Hepatocyte (in vitro differentiated cells): Measurements from ENCODE around the gene TBC1D17. TPM values are rescaled to one million over a fixed set of nuclear protein-coding genes. Genes with fewer than 3 reads are reported as not detected.

Source experiments
- DNase-seq: peaks from one replicate; pipeline ENCODE4 v3.0.0-alpha.2; 2016; ENCODE audit warnings: low spot score
- H2AFZ ChIP-seq: fragments of 200-600 bp; sonication (generic); 2 replicates; pipeline ENCODE4 v1.6.0; 2016; ENCODE audit warnings: antibody characterized with exemption, mild to moderate bottlenecking
- H3K27ac ChIP-seq: fragments of 200-600 bp; sonication (generic); 2 replicates; pipeline ENCODE4 v1.5.1; 2016; ENCODE audit warnings: mild to moderate bottlenecking
- H3K27me3 ChIP-seq: fragments of 200-600 bp; sonication (generic); 2 replicates; pipeline ENCODE4 v1.6.1; 2016
- H3K36me3 ChIP-seq: fragments of 200-600 bp; sonication (generic); replicated peaks from 2 replicates; pipeline ENCODE4 v1.5.1; 2016; ENCODE audit warnings: low read depth; ENCODE audit not compliant: insufficient read depth
- H3K4me1 ChIP-seq: fragments of 200-600 bp; sonication (generic); 2 replicates; pipeline ENCODE4 v1.5.1; 2016; ENCODE audit warnings: mild to moderate bottlenecking, moderate library complexity; ENCODE audit not compliant: insufficient read depth
- H3K4me2 ChIP-seq: fragments of 200-600 bp; sonication (generic); 2 replicates; pipeline ENCODE4 v1.6.0; 2016
- H3K4me3 ChIP-seq: fragments of 200-600 bp; sonication (generic); 2 replicates; pipeline ENCODE4 v1.5.1; 2016; ENCODE audit warnings: mild to moderate bottlenecking
- H3K79me2 ChIP-seq: fragments of 200-600 bp; sonication (generic); 2 replicates; pipeline ENCODE4 v1.6.0; 2017; ENCODE audit warnings: mild to moderate bottlenecking
- H3K9me2 ChIP-seq: fragments of 200-600 bp; sonication (generic); replicated peaks from 2 replicates; pipeline ENCODE4 v1.6.0; 2017; ENCODE audit warnings: mild to moderate bottlenecking; ENCODE audit not compliant: insufficient read depth
- H3K9me3 ChIP-seq: fragments of 200-600 bp; sonication (generic); 2 replicates; pipeline ENCODE4 v1.5.1; 2016; ENCODE audit warnings: low read depth, mild to moderate bottlenecking
- H4K20me1 ChIP-seq: fragments of 200-600 bp; sonication (generic); 2 replicates; pipeline ENCODE4 v1.6.0; 2016; ENCODE audit warnings: mild to moderate bottlenecking; ENCODE audit not compliant: insufficient read depth, poor library complexity, severe bottlenecking
- EZH2 ChIP-seq: fragments of 200-600 bp; sonication (generic); IDR thresholded peaks from 2 replicates; pipeline ENCODE4 v1.6.1; 2016; ENCODE audit warnings: antibody characterized with exemption, mild to moderate bottlenecking, borderline replicate concordance
- EZH2phosphoT487 ChIP-seq: fragments of 200-600 bp; sonication (generic); IDR thresholded peaks from one replicate; pipeline ENCODE4 v1.6.1; 2018; ENCODE audit warnings: antibody characterized with exemption, mild to moderate bottlenecking, low read depth, moderate library complexity; ENCODE audit not compliant: unreplicated experiment, severe bottlenecking
- WGBS: methylation state at CpG from one replicate; pipeline ENCODE4 v1.1.6; 2016; ENCODE audit warnings: low lambda C conversion rate; ENCODE audit errors: missing lambda C conversion rate; 5-methylcytosine and 5-hydroxymethylcytosine counted together
- polyA plus RNA-seq: library from polyadenylated mRNA; unstranded; fragments of >200 nt; fragmentation: Nextera tagmentation; extraction: Ambion mirVana; gene quantifications from 2 replicates; pipeline ENCODE4 v1.2.1, GENCODE V29; 2016
- total RNA-seq: library from RNA; depleted of rRNA; stranded (reverse); fragments of >200 nt; gene quantifications from 2 replicates; pipeline ENCODE4 v1.2.3, GENCODE V29; 2014
- TF ChIP-seq, protein P1 (sequence below): fragments of 200-600 bp; sonication (generic); IDR thresholded peaks from 2 replicates; pipeline ENCODE4 v1.5.1; 2016; ENCODE audit warnings: antibody characterized with exemption, mild to moderate bottlenecking; ENCODE audit not compliant: poor library complexity

Gene TBC1D17
- total and polyA plus RNA-seq, 2 experiments from 2014 or later, result 10.7 to 55.1 TPM

DNA sequence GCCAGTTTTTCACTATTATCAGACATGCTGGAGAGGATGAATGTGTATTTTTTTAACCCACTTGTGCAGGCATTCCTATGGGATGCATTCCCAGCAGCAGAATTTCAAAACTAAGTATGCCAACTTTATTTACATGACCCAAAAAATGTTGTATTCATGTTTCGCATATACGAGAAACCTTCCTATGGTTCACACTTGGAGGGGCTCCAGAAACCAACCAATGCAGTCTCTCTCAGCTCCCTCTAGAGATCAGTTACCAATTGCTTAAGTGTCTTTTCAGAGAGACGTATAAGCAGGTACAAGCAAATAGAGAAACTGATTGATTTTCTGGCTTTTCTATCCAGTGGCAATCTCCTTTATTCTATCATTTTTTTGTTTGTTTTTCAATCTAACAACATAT lies 32.1 kb upstream of the TBC1D17 start:
- TF ChIP-seq, protein P1, sequence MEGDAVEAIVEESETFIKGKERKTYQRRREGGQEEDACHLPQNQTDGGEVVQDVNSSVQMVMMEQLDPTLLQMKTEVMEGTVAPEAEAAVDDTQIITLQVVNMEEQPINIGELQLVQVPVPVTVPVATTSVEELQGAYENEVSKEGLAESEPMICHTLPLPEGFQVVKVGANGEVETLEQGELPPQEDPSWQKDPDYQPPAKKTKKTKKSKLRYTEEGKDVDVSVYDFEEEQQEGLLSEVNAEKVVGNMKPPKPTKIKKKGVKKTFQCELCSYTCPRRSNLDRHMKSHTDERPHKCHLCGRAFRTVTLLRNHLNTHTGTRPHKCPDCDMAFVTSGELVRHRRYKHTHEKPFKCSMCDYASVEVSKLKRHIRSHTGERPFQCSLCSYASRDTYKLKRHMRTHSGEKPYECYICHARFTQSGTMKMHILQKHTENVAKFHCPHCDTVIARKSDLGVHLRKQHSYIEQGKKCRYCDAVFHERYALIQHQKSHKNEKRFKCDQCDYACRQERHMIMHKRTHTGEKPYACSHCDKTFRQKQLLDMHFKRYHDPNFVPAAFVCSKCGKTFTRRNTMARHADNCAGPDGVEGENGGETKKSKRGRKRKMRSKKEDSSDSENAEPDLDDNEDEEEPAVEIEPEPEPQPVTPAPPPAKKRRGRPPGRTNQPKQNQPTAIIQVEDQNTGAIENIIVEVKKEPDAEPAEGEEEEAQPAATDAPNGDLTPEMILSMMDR, result no peak
- TF ChIP-seq EZH2, result no peak
- no peak for TF ChIP-seq EZH2phosphoT487
- Histone ChIP-seq H4K20me1 (no peaks in the 10 kb centered on the region), H3K27ac (no peak overlapping the region), H3K4me2 (no peak overlapping the region), H3K9me2 (no peaks in the 10 kb centered on the region), H2AFZ (no peak overlapping the region), H3K4me3 (no peak overlapping the region), H3K79me2 (peaks cover 18% of the 10 kb centered on the region), H3K9me3 (no peaks in the 10 kb centered on the region), H3K27me3 (no peaks in the 10 kb centered on the region), H3K4me1 (no peaks in the 10 kb centered on the region), H3K36me3 (no peaks in the 10 kb centered on the region)
- 91% methylated on average over 3 of the region's 3 CpGs for WGBS
- DNase-seq, result no peak

DNA sequence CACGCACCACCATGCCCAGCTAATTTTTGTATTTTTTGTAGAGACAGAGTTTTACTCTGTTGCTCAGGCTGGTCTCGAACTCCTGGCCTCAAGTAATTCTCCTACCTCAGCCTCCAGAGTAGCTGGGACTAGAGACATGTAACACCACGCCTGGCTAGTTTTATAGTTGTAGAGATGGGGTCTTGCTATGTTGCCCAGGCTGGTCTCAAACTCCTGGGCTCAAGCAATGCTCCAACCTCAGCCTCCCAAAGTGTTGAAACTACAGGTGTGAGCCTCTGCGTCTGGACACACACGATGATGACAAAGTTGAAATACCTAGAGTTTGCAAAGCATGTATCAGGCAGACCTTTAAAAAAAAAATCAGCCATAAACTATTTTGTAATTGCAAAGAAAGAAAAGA lies 31.1 kb upstream of the TBC1D17 start:
- peaks cover 19% of the 10 kb centered on the region for H3K79me2 ChIP-seq
- no peak overlapping the region for H3K27ac ChIP-seq
- no peaks in the 10 kb centered on the region for H3K4me1 ChIP-seq
- H3K4me2 ChIP-seq, result no peak overlapping the region
- no peaks in the 10 kb centered on the region for H3K9me3 ChIP-seq
- no peak for DNase-seq
- no peaks in the 10 kb centered on the region for H4K20me1 ChIP-seq
- H3K4me3 ChIP-seq, result no peak overlapping the region
- no peak for TF ChIP-seq EZH2phosphoT487
- TF ChIP-seq, protein P1, result no peak
- TF ChIP-seq EZH2, result no peak
- H2AFZ ChIP-seq, result no peak overlapping the region
- WGBS, result 95% methylated on average over 5 of the region's 5 CpGs
- no peaks in the 10 kb centered on the region for H3K27me3 ChIP-seq
- no peaks in the 10 kb centered on the region for H3K36me3 ChIP-seq
- H3K9me2 ChIP-seq, result no peaks in the 10 kb centered on the region

DNA sequence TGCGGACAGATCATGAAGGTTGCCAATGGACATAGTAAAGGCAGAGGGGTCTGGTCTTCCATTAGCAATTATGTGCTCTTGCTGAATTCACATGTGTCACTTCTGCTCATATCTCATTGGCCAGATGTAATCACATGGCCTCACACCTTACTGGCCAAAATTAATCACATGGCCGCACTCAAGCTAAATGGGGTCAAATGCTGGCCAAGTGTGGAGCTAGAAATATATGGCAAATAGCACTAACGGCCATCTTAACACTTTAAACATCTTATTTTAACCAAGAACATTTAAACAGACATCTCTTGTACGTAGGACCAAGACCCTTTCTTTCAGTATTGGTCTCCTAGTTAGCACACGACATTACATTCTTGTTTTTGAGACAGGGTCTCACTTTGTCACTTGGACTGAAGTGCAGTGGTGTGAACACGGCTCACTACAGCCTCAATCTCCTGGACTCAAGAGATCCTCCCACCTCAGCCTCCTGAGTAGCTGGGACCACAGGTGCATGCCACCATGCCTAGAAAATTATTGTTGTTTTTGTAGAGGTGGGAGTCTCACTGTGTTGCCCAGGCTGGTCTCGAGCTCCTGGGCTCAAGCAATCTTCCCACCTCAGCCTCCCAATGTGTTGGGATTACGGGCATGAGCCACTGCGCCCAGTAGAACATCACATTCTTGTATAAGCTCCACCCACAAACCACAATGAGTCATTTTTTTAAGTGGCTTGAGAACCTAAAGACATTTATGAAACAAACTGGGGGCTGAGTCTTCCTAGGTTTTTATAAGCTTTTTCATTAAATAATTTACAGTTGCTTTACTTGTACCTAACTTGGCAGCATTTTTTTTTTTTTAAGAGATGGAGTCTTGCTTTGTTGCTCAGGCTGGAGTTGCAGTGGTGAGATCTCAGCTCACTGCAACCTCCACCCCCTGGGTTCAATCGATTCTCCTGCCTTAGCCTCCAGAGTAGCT lies 29.5 kb upstream of the TBC1D17 start:
- H3K27ac ChIP-seq, result no peak overlapping the region
- H3K4me2 ChIP-seq, result no peak overlapping the region

More for the DNA sequence above, 29.5 kb upstream of the TBC1D17 start:
- peaks cover 35% of the 10 kb centered on the region for H3K79me2 ChIP-seq
- H3K27me3 ChIP-seq, result no peaks in the 10 kb centered on the region
- no peak for TF ChIP-seq EZH2
- no peak for TF ChIP-seq EZH2phosphoT487
- TF ChIP-seq, protein P1, result no peak
- no peak for DNase-seq
- no peak overlapping the region for H3K4me3 ChIP-seq
- H3K9me3 ChIP-seq, result no peaks in the 10 kb centered on the region
- H2AFZ ChIP-seq, result no peak overlapping the region
- peaks cover 11% of the 10 kb centered on the region for H3K4me1 ChIP-seq
- H3K9me2 ChIP-seq, result no peaks in the 10 kb centered on the region
- 94% methylated on average over 10 of the region's 10 CpGs for WGBS
- no peaks in the 10 kb centered on the region for H3K36me3 ChIP-seq
- H4K20me1 ChIP-seq, result peaks cover 14% of the 10 kb centered on the region
